ELR (cell line): ENCODE data around the gene PDE6G.
"Not testable (repeated sequence)": the region's sequence is repeated elsewhere in the genome, so short reads cannot be mapped to it uniquely, and the experiment has no call there.

ENCODE experiments used
- DNase-seq: peaks from one replicate; pipeline ENCODE4 v3.0.0-alpha.2; 2015; ENCODE audit warnings: low read depth

PDE6G gene

GRCh38 chr17:81635431-81635830 is 20.9 kb downstream of the PDE6G start:
- DNase-seq = no peak

- DNase-seq = no peak
Measured at GRCh38 chr17:81631482-81631881, 24.9 kb downstream of the PDE6G start.

GRCh38 chr17:81630274-81630673 is 26.1 kb downstream of the PDE6G start:
- DNase-seq = no peak

- no peak for DNase-seq
Measured at GRCh38 chr17:81621494-81622130, 34.7 kb downstream of the PDE6G start.

GRCh38 chr17:81618307-81618706 is 38.0 kb downstream of the PDE6G start:
- not testable (repeated sequence) for DNase-seq

GRCh38 chr17:81616877-81617276 is 39.5 kb downstream of the PDE6G start:
- no peak for DNase-seq

GRCh38 chr17:81615401-81615930 is 40.9 kb downstream of the PDE6G start:
- no peak for DNase-seq

GRCh38 chr17:81612172-81612970 is 44.0 kb downstream of the PDE6G start:
- DNase-seq = no peak

- no peak for DNase-seq
Measured at GRCh38 chr17:81609541-81610311, 46.6 kb downstream of the PDE6G start.

GRCh38 chr17:81608605-81609004 is 47.7 kb downstream of the PDE6G start:
- no peak for DNase-seq

GRCh38 chr17:81608082-81608481 is 48.3 kb downstream of the PDE6G start:
- DNase-seq = peak; percentile 26

GRCh38 chr17:81607431-81607830 is 48.9 kb downstream of the PDE6G start:
- DNase-seq = peak; percentile 52

- DNase-seq = no peak
Measured at GRCh38 chr17:81603846-81604610, 52.3 kb downstream of the PDE6G start.

- DNase-seq = peak; percentile 86
Measured at GRCh38 chr17:81601525-81602120, 54.7 kb downstream of the PDE6G start.
